ENCODE results near the gene PLEKHB1.

GRCh38 chr11:73651252-73651651 lies 4.9 kb downstream of the PLEKHB1 start:
- no peak for TF ChIP-seq POLR2A (IDR thresholded peaks at IDR 0.05)
- TF ChIP-seq CTCF (IDR thresholded peaks at IDR 0.05), result no peak

All from testis (tissue), 2 donors.